ENCODE results near the gene OLFML2B. TPM values are rescaled to one million over a fixed set of nuclear protein-coding genes. Genes with fewer than 3 reads are reported as not detected.

The OLFML2B gene
- total RNA-seq, 1 experiment from 2014 or later, result 1.4 TPM

DNA sequence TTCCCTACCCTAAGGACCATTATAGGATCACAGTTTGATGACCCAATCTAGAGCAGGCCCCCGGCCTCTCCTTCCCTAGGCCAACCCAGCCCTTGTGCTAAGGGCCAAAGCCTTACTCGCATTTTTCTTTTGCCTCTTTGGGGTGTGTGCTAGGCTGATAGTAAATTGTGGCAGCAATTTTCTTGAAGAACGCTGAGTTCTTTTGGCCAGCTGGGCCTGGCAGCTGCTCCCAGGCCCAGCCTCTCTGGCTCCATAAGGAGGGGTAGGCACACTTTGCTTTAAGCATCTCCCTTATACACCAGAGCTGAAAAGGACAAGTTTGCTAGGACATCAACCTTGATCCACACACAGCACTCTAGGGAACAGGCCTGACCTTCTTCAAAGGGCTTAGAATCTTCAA, 4.2 kb downstream of the OLFML2B start:
- peak overlapping the region in 2 of 3 experiments; percentile 20 to 62; a peak in 2 of 7 replicates for H3K27ac Mint-ChIP-seq
- Histone ChIP-seq H2BK15ac (ENCODE audit: low read depth, low read length) (no peak overlapping the region), H4K8ac (replicated peaks; ENCODE audit: insufficient read length, low read depth, low read length) (no peak overlapping the region), H3K79me2 (ENCODE audit: insufficient read depth, low read length) (no peaks in the 10 kb centered on the region), H2BK5ac (ENCODE audit: insufficient read length, low read length) (no peak overlapping the region), H3T11ph (ENCODE audit: low read length) (no peak overlapping the region), H3K18ac (ENCODE audit: insufficient read length, low read depth, low read length) (no peak overlapping the region), H3K4me2 (ENCODE audit: insufficient read depth, insufficient read length, low read length) (no peak overlapping the region), H3K23me2 (ENCODE audit: insufficient read length, low read depth, low read length, poor library complexity, severe bottlenecking) (peaks cover 12% of the 10 kb centered on the region), H3K9ac (ENCODE audit: extremely low read depth, insufficient read length, low read length) (no peak overlapping the region), H3K14ac (ENCODE audit: insufficient read depth, low read length) (no peak overlapping the region), H3K27ac (ENCODE audit: insufficient read length, low read depth, low read length) (no peak overlapping the region), H4K5ac (ENCODE audit: insufficient read length, low read depth, low read length) (no peak overlapping the region), H2AK5ac (ENCODE audit: insufficient read length, low read length) (no peak overlapping the region), H2BK120ac (ENCODE audit: low read depth, low read length, poor library complexity, severe bottlenecking) (no peak overlapping the region), H2BK12ac (ENCODE audit: insufficient read length, low read depth, low read length) (no peak overlapping the region), H3K27me3 (ENCODE audit: insufficient read depth, low read length) (peaks cover 8% of the 10 kb centered on the region; the same call in 1 of the 2 replicates), H3K4me1 (ENCODE audit: insufficient read depth, low read length) (no peaks in the 10 kb centered on the region; the same call in none of the 2 replicates), H2BK20ac (ENCODE audit: low read depth, low read length, poor library complexity, severe bottlenecking) (no peak overlapping the region), H3K23ac (ENCODE audit: insufficient read length, low read depth, low read length) (no peak overlapping the region), H3K9me3 (ENCODE audit: control insufficient read depth, low read depth, low read length) (no peaks in the 10 kb centered on the region), H3K56ac (ENCODE audit: insufficient read length, low read depth, low read length) (no peak overlapping the region), H3K79me1 (ENCODE audit: insufficient read depth, low read depth, low read length, poor library complexity, severe bottlenecking) (no peaks in the 10 kb centered on the region), H2AFZ (ENCODE audit: low read length) (no peak overlapping the region), H3K4ac (ENCODE audit: low read depth, low read length) (no peak overlapping the region), H4K20me1 (ENCODE audit: control insufficient read depth, insufficient read depth, insufficient read length) (no peaks in the 10 kb centered on the region), H4K91ac (ENCODE audit: insufficient read length, low read depth, low read length) (no peak overlapping the region)
- TF ChIP-seq, protein P1, sequence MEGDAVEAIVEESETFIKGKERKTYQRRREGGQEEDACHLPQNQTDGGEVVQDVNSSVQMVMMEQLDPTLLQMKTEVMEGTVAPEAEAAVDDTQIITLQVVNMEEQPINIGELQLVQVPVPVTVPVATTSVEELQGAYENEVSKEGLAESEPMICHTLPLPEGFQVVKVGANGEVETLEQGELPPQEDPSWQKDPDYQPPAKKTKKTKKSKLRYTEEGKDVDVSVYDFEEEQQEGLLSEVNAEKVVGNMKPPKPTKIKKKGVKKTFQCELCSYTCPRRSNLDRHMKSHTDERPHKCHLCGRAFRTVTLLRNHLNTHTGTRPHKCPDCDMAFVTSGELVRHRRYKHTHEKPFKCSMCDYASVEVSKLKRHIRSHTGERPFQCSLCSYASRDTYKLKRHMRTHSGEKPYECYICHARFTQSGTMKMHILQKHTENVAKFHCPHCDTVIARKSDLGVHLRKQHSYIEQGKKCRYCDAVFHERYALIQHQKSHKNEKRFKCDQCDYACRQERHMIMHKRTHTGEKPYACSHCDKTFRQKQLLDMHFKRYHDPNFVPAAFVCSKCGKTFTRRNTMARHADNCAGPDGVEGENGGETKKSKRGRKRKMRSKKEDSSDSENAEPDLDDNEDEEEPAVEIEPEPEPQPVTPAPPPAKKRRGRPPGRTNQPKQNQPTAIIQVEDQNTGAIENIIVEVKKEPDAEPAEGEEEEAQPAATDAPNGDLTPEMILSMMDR (conservative IDR thresholded peaks at IDR 0.05), result no peak
- DNase-seq, result no peak
- WGBS (ENCODE audit: extremely low coverage, insufficient read length, low lambda C conversion rate), result no CpG with 5 or more reads among the region's 3 CpGs
- peaks cover 33% of the 10 kb centered on the region for H3K27me3 Mint-ChIP-seq (ENCODE audit: low read depth)
- H3K4me3 Mint-ChIP-seq, result no peak overlapping the region
- no peaks in the 10 kb centered on the region; a peak in 1 of 7 replicates for H3K36me3 Mint-ChIP-seq (ENCODE audit: insufficient read depth in 1 of 3, low read depth in 3 of 3)
- H3K9me3 Mint-ChIP-seq, result no peaks in the 10 kb centered on the region
- H3K4me1 Mint-ChIP-seq, result peaks cover 28 to 32% of the 10 kb centered on the region in 2 experiments

All from H9 (cell line).